ENCODE data around the gene GALNT10. TPM values are rescaled to one million over a fixed set of nuclear protein-coding genes. Genes with fewer than 3 reads are reported as not detected.
A peak's percentile ranks its signal among the peaks of the same experiment; 100 is the strongest.

Gene GALNT10
- total and polyA plus RNA-seq, 2 experiments from 2014 or later = 3.2 to 12.9 TPM

DNA sequence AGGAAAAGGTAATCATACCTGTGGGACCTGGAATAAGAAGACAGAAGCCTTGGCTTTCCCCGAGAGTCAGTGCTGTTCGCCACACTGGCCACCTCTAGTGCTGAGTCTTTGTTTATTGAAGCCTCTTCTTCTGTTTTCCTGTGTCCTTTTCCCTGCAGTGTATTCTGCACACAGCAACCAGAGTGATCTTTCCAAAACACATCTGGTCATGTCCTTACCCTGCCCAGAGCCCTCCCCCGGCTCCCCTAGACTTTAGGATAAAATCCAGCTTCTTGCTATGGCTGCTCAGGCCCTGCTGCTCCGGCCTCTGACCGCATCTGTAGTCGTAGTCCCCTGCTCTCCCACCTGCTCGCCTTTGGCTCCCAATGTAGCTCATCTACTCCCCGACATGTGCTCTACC is 28.3 kb downstream of the GALNT10 start (continued):
- TF ChIP-seq, protein P1, sequence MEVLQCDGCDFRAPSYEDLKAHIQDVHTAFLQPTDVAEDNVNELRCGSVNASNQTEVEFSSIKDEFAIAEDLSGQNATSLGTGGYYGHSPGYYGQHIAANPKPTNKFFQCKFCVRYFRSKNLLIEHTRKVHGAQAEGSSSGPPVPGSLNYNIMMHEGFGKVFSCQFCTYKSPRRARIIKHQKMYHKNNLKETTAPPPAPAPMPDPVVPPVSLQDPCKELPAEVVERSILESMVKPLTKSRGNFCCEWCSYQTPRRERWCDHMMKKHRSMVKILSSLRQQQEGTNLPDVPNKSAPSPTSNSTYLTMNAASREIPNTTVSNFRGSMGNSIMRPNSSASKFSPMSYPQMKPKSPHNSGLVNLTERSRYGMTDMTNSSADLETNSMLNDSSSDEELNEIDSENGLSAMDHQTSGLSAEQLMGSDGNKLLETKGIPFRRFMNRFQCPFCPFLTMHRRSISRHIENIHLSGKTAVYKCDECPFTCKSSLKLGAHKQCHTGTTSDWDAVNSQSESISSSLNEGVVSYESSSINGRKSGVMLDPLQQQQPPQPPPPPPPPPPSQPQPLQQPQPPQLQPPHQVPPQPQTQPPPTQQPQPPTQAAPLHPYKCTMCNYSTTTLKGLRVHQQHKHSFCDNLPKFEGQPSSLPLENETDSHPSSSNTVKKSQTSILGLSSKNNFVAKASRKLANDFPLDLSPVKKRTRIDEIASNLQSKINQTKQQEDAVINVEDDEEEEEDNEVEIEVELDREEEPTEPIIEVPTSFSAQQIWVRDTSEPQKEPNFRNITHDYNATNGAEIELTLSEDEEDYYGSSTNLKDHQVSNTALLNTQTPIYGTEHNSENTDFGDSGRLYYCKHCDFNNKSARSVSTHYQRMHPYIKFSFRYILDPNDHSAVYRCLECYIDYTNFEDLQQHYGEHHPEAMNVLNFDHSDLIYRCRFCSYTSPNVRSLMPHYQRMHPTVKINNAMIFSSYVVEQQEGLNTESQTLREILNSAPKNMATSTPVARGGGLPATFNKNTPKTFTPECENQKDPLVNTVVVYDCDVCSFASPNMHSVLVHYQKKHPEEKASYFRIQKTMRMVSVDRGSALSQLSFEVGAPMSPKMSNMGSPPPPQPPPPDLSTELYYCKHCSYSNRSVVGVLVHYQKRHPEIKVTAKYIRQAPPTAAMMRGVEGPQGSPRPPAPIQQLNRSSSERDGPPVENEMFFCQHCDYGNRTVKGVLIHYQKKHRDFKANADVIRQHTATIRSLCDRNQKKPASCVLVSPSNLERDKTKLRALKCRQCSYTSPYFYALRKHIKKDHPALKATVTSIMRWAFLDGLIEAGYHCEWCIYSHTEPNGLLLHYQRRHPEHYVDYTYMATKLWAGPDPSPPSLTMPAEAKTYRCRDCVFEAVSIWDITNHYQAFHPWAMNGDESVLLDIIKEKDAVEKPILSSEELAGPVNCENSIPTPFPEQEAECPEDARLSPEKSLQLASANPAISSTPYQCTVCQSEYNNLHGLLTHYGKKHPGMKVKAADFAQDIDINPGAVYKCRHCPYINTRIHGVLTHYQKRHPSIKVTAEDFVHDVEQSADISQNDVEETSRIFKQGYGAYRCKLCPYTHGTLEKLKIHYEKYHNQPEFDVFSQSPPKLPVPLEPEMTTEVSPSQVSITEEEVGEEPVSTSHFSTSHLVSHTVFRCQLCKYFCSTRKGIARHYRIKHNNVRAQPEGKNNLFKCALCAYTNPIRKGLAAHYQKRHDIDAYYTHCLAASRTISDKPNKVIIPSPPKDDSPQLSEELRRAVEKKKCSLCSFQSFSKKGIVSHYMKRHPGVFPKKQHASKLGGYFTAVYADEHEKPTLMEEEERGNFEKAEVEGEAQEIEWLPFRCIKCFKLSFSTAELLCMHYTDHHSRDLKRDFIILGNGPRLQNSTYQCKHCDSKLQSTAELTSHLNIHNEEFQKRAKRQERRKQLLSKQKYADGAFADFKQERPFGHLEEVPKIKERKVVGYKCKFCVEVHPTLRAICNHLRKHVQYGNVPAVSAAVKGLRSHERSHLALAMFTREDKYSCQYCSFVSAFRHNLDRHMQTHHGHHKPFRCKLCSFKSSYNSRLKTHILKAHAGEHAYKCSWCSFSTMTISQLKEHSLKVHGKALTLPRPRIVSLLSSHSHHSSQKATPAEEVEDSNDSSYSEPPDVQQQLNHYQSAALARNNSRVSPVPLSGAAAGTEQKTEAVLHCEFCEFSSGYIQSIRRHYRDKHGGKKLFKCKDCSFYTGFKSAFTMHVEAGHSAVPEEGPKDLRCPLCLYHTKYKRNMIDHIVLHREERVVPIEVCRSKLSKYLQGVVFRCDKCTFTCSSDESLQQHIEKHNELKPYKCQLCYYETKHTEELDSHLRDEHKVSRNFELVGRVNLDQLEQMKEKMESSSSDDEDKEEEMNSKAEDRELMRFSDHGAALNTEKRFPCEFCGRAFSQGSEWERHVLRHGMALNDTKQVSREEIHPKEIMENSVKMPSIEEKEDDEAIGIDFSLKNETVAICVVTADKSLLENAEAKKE (CRISPR knock-in tag; IDR thresholded peaks at IDR 0.05) = no peak
- TF ChIP-seq NANOG (IDR thresholded peaks at IDR 0.05; ENCODE audit: borderline replicate concordance) (no peak), JUNB (IDR thresholded peaks at IDR 0.05; ENCODE audit: unreplicated experiment) (no peak), POLR2AphosphoS5 (IDR thresholded peaks at IDR 0.05; ENCODE audit: low read depth) (no peak)
- TF ChIP-seq, protein P2, sequence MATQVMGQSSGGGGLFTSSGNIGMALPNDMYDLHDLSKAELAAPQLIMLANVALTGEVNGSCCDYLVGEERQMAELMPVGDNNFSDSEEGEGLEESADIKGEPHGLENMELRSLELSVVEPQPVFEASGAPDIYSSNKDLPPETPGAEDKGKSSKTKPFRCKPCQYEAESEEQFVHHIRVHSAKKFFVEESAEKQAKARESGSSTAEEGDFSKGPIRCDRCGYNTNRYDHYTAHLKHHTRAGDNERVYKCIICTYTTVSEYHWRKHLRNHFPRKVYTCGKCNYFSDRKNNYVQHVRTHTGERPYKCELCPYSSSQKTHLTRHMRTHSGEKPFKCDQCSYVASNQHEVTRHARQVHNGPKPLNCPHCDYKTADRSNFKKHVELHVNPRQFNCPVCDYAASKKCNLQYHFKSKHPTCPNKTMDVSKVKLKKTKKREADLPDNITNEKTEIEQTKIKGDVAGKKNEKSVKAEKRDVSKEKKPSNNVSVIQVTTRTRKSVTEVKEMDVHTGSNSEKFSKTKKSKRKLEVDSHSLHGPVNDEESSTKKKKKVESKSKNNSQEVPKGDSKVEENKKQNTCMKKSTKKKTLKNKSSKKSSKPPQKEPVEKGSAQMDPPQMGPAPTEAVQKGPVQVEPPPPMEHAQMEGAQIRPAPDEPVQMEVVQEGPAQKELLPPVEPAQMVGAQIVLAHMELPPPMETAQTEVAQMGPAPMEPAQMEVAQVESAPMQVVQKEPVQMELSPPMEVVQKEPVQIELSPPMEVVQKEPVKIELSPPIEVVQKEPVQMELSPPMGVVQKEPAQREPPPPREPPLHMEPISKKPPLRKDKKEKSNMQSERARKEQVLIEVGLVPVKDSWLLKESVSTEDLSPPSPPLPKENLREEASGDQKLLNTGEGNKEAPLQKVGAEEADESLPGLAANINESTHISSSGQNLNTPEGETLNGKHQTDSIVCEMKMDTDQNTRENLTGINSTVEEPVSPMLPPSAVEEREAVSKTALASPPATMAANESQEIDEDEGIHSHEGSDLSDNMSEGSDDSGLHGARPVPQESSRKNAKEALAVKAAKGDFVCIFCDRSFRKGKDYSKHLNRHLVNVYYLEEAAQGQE (IDR thresholded peaks at IDR 0.05; ENCODE audit: unreplicated experiment) = no peak

DNA sequence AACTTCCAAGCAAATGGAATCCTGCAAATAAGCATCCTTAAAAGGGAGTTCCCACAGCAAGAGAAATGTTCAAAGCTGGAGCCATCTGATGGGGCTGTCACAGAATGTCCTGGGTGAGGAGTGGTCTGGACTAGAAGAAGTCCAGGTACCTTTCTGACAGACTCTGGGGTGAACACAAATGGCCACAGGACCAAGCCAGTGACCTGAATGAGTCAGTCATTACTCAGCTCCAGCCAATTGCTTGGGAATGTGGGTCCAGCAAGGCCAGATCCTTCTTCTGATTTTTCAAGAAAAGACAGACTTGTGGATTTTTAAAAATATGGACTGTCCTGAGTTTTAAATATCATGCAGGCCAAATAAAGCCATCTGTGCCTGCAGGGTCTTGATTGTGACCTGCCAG is 30.1 kb downstream of the GALNT10 start:
- Histone ChIP-seq H3F3A (replicated peaks; ENCODE audit: low read depth) (no peaks in the 10 kb centered on the region), H3K4me3 (no peak overlapping the region), H2AFZ (no peak overlapping the region), H4K20me1 (replicated peaks; ENCODE audit: insufficient read depth) (no peaks in the 10 kb centered on the region), H3K9me2 (ENCODE audit: insufficient read depth) (no peaks in the 10 kb centered on the region), H3K27me3 (ENCODE audit: insufficient read depth) (no peaks in the 10 kb centered on the region), H3K27ac (ENCODE audit: low read depth) (0 out of 2 replicates have a peak overlapping the region, but pooled peaks have one; percentile 2), H3K79me2 (replicated peaks; ENCODE audit: insufficient read depth) (no peaks in the 10 kb centered on the region), H3K4me1 (ENCODE audit: insufficient read depth) (peaks cover 42% of the 10 kb centered on the region), H3K4me2 (no peak overlapping the region), H3K36me3 (ENCODE audit: insufficient read depth) (no peaks in the 10 kb centered on the region)
- ATAC-seq (no peak), DNase-seq (ENCODE audit: low spot score) (no peak)
- H3K27ac Mint-ChIP-seq = no peak overlapping the region
- H3K4me1 Mint-ChIP-seq = peaks cover 42% of the 10 kb centered on the region
- peaks cover 4% of the 10 kb centered on the region for H3K36me3 Mint-ChIP-seq (ENCODE audit: low read depth)
- no peak overlapping the region for H3K4me3 Mint-ChIP-seq
- peaks cover 5% of the 10 kb centered on the region for H3K27me3 Mint-ChIP-seq (ENCODE audit: insufficient read depth, low read depth, poor library complexity)
- H3K9me3 Mint-ChIP-seq = no peaks in the 10 kb centered on the region; the same call in 2 of the 3 replicates
- TF ChIP-seq NANOG (IDR thresholded peaks at IDR 0.05; ENCODE audit: borderline replicate concordance) = no peak
- TF ChIP-seq EZH2phosphoT487 (IDR thresholded peaks at IDR 0.05; ENCODE audit: unreplicated experiment) = no peak
- no peak for TF ChIP-seq POLR2AphosphoS5 (IDR thresholded peaks at IDR 0.05; ENCODE audit: low read depth)
- TF ChIP-seq, protein P2 (IDR thresholded peaks at IDR 0.05; ENCODE audit: unreplicated experiment) = no peak
- TF ChIP-seq ZNF331 (CRISPR knock-in tag; IDR thresholded peaks at IDR 0.05; ENCODE audit: low read depth) = no peak

Measured in GM23338 (cell line).